Frontal cortex (tissue), 4 donors: ENCODE results near the gene CCDC27. TPM values are rescaled to one million over a fixed set of nuclear protein-coding genes. Genes with fewer than 3 reads are reported as not detected.
"Not testable (repeated sequence)": the region's sequence is repeated elsewhere in the genome, so short reads cannot be mapped to it uniquely, and the experiment has no call there.

ENCODE experiments used
- DNase-seq, 2 donors: peaks; one replicate each; pipeline ENCODE4 v3.0.0; 2012; ENCODE audit warnings: low spot score in 2 of 2
- FAIRE-seq: peaks from 2 replicates; lab custom pipeline; 2012; peaks lifted over from hg19 to GRCh38; lab: Jason Lieb, UNC
- total RNA-seq: library from RNA; depleted of rRNA; stranded (reverse); fragments of >200 nt; gene quantifications from one replicate; pipeline ENCODE4 v1.2.3, GENCODE V29; 2014
- donor health status: control.
- donor health status: control.
- donor health status: control.

The CCDC27 gene
- total RNA-seq, 1 donor from 2014 or later, result not detected

GRCh38 chr1:3717715-3718601, 34.3 kb upstream of the CCDC27 start:
- DNase-seq (no peak), FAIRE-seq (no peak)

GRCh38 chr1:3718764-3719163, 33.5 kb upstream of the CCDC27 start:
- FAIRE-seq (no peak), DNase-seq (no peak)

DNA sequence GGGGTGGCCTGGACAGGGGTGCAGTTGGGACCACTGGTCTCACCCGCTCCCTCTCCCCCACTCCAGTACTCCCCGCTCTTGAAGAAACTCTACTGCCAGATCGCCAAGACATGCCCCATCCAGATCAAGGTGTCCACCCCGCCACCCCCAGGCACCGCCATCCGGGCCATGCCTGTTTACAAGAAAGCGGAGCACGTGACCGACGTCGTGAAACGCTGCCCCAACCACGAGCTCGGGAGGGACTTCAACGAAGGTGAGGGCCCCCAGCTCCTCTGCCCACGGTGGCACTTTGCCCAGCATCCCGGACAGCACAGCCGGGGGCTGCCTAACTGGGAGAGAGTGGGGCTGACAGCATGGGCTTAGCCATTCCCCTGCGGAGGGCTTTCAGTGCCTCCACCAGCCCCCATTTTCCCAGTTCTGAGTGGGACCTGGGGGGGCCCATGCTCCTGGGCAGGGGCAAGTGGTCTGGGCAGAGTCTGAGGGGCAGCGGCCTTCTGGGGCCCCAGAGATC, 30.2 kb upstream of the CCDC27 start:
- no peak for FAIRE-seq

DNA sequence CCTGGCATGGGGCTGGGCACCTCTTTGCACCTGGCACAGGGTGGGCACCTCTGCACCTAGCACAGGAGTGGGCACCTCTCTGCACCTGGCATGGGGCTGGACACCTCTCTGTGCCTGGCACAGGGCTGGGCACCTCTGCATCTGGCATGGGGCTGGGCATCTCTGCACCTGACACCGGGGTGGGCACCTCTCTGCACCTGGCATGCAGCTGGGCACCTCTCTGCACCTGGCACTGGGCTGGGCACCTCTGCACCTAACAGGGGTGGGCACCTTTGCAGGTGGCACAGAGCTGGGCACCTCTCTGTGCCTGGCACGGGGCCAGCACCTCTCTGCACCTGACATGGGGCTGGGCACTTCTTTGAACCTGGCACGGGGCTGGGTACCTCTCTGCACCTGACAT, 29.4 kb upstream of the CCDC27 start:
- FAIRE-seq, result no peak
- DNase-seq, result no peak

More for the DNA sequence above, 30.2 kb upstream of the CCDC27 start:
- no peak for DNase-seq

- not testable (repeated sequence) for FAIRE-seq
- peak; percentile 73 to 78 for DNase-seq
These were observed 27.7 kb upstream of the CCDC27 start for GRCh38 chr1:3724416-3725030.

DNA sequence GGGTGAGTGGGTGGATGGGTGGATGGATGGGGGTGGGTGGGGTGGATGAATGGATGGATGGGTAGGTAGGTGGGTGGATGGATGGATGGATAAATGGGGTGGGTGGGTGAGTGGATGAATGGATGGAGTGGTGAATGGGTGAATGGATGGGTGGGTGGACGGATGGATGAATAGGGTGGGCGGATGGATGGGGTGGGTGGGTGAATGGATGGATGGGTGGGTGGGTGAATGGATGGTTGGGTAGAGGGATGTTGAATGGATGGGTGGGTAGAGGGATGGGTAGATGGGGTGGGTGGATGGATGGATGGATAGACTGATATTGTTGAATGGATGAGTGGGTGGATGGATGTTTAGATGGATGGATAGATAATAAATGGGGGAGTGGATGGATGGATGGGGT, 26.9 kb upstream of the CCDC27 start:
- FAIRE-seq (no peak), DNase-seq (no peak)

GRCh38 chr1:3727042-3727824, 25.0 kb upstream of the CCDC27 start:
- FAIRE-seq (no peak), DNase-seq (peak; percentile 76 to 77)

DNA sequence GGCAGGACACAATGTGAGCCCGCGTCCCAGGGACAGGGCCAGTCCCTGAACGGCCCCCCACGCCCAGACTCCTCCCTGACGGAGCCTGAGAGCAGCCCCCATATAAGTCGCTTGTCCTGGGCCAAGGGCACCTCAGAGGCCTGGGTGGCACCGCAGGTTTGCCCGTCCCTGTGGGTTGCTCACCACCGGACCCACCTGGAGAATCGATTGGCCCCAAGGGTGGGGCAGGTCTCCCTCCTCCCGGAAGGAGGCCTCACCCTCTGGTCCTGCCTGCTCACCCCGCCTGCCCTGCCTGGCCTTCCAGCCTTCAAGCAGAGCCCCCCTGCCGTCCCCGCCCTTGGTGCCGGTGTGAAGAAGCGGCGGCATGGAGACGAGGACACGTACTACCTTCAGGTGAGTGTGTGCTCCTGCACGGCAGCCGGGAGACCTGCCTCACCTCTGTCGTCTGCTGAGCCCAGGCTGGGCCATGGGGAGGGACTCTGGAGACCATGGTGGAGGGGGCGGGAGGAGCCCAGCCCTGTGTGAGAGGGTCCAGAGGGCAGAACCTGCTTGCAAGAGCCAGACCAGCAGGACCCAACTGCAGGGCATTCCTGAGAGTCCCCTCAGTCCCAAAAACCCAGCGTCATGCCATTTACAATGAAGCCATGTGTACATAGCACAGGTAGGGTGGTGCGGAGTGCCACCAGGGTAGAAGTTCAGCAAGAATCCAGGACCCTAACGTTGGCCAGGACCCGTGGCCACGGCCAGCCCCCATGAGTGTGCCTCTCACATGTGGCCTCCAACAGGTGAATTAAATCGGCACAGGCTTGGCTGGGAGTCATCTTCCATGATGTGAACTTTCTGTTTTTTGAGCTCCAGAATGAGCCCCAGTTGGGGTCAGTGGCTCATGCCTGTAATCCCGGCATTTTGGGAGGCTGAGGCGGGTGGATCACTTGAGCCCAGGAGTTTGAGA, 24.1 kb upstream of the CCDC27 start:
- FAIRE-seq (no peak), DNase-seq (no peak)

DNA sequence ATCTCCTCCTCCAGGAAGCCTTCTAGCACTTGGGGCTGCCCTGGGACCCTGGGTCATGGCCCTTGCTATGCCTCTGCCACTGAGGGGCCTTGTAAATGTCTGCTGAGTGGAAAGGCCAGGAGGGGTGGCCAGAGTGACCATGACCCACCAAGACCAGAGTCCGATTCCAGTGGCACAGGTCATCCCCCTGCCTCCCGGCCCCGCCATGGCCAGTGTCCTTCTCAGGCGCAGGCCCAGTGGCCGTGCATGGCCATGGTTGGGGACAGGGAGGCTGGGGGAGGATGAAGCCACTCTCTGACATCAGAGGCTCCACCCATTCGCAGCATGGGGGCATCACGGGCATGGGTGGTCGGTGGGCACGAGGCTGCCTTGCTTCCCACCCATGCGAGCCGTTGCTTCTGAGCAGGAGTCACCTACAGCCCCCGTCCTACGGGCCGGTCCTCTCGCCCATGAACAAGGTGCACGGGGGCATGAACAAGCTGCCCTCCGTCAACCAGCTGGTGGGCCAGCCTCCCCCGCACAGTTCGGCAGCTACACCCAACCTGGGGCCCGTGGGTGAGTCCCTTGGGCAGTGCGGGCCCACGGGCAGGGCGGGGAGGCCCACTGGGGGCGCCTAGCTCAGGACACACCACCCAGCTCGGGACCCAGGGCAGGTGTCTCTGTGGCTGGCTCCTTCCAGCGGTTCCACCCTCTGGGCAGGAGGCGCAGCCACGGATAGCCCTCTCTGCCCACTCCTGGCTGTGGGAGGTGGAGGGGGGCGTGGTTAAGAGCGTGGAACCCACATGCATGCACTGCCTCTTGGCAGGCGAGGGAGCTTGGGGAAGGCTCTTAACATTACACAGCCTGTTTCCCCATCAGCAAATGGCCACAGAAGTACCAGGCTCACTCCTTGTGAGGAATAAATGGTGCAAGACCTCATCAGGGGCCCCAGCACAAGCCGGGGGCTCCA, 22.4 kb upstream of the CCDC27 start:
- FAIRE-seq (no peak), DNase-seq (no peak)

DNA sequence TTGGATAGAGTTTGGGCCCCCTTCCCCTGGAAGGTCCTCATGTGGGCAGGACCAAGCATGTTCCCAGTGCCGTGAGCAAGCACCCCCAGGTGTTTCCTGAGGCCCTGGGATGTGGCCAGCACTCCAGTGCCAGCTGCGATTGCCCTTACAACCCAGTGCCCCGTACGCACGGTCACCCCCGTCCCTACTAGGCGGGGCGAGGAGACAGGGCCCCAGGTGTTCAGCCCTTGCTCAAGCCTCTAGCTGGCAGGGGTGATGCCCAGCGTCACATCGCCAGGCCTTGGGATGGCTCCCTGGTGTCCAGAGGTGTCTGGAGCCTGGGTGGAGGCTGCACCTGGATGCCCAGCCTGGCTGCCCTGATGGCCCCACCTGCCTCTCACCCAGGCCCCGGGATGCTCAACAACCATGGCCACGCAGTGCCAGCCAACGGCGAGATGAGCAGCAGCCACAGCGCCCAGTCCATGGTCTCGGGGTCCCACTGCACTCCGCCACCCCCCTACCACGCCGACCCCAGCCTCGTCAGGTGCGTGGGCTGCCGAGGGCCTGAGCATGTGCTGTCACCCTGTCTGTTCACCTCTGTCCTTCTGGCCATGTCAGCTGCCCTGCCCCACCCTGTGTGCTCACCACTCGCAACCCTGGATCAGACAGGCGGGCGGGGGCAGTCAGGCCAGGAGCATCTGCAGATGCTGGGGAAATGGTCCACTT, 21.6 kb upstream of the CCDC27 start:
- FAIRE-seq (no peak), DNase-seq (no peak)

DNA sequence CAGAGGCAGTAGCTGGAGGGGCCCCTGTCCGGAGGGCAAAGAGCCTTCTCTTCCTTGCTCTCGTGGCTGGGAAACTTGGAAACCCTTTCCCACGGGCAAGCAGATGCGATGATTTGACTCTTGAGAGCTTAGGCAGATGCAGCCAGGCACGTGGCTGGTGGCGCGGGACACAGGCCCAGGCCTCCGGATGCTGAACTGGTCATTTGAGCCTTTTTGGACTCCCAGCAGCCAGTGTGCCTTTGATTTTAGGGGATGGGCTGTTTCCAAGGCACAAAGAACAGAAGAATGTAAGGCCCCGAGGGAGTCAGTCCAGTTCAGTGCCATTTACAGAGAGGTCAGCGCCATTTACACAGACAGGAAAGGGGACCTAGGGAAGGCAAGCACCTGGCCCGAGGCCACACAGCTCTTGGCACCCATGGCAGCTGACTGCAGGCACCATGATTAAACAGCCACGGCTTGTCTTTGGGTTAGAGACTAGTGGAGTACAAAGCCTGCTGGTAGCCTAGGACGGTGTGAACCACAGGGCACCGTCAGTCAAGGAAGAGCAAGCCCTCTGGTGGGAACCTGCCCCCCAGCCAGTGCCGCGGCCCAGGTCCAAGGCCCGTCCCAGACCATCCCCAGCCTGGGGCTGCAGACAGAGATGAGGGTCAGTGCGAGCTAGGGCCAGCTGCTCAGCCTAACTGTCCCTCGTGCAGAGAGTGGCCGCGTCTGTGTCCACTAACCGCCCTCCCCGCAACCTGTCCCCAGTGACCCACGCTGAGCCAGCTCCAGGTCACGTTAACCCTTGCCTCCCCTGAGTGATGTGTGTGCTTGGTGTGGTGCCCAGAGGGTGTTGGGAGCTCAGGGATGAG, 20.4 kb upstream of the CCDC27 start:
- no peak for FAIRE-seq
- peak in 1 of 2 donors; percentile 68 for DNase-seq

GRCh38 chr1:3732434-3733093, 19.7 kb upstream of the CCDC27 start:
- DNase-seq (no peak), FAIRE-seq (no peak)

DNA sequence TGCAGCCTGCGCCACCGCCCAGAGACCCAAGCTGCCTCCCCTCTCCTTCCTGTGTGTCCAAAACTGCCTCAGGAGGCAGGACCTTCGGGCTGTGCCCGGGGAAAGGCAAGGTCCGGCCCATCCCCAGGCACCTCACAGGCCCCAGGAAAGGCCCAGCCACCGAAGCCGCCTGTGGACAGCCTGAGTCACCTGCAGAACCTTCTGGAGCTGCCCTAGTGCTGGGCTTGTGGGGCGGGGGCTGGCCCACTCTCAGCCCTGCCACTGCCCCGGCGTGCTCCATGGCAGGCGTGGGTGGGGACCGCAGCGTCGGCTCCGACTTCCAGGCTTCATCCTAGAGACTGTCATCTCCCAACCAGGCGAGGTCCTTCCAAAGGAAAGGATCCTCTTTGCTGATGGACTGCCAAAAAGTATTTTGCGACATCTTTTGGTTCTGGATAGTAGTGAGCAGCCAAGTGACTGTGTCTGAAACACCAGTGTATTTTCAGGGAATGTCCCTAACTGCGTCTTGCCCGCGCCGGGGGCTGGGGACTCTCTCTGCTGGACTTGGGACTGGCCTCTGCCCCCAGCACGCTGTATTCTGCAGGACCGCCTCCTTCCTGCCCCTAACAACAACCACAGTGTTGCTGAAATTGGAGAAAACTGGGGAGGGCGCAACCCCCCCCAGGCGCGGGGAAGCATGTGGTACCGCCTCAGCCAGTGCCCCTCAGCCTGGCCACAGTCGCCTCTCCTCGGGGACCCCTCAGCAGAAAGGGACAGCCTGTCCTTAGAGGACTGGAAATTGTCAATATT, 19.0 kb upstream of the CCDC27 start:
- DNase-seq (no peak), FAIRE-seq (no peak)

DNA sequence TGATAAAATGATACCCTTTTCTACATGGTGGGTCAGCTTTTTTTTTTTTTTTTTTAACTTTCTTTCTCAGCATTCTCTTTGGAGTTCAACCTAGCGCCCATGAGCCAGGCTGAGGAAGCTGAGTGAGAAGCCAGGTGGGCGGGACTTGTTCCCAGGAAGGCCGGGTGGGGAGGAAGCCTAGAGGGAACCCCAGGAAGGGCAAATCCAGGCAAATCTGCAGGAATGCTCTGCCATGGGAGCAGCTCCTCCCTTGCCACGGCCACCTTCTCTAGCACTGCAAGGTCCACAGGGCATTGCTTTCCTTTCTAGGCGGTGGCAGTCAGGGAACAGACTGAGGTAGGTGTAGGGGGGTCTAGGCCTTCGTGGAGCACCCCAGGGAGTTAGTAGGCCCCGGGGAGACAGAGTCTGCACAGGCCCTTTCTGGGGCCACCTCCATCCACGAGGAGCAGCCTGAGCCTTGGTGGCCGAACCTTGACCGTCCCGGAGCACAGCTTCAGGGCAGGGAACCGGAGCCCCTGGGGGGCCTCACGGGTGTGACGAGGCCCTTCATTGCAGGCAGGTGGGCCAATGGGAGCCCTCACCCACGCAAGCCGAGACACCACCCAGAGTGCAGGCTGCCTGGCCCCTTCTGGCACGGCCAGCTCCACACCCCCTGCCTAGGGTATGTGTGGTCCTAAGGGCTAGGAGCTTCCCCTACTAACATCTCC, 18.2 kb upstream of the CCDC27 start:
- DNase-seq (no peak), FAIRE-seq (no peak)

DNA sequence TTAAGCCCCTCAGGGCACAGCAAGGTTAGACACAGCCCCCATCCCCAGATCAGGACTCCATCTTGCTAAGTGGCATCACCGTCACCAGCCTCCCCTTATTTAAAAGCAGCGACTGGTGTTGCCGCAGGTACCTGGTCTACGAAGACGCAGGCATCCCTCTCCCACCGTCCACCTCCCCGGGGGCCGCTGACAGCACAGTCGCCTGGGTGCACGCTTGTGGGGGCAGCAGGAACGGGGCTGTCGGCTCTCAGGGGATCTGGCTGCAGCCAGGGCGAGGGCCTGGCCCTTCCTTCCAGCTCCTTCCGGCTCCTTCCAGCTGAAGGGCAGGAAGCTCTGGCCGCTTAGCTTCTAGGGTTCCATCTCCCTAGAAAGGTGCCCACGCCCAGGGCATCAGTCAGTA, 17.6 kb upstream of the CCDC27 start:
- DNase-seq (no peak), FAIRE-seq (no peak)
